Measurements from ENCODE around the gene COL4A2. TPM values are rescaled to one million over a fixed set of nuclear protein-coding genes. Genes with fewer than 3 reads are reported as not detected.

Gene COL4A2
- not detected for total RNA-seq

- peak within 1 kb of the TSS; percentile 54 to 58 for H3K4me3 Mint-ChIP-seq
- peaks cover 12% of the 10 kb centered on the region for H3K4me1 Mint-ChIP-seq (ENCODE audit: low read depth)
- no peaks in the 10 kb centered on the region for H3K36me3 Mint-ChIP-seq (ENCODE audit: insufficient read depth in 2 of 2)
- H3K27me3 Mint-ChIP-seq (ENCODE audit: low read depth): peaks cover 77% of the 10 kb centered on the region
- no peak within 1 kb of the TSS for H3K27ac Mint-ChIP-seq
- H3K9me3 Mint-ChIP-seq: no peaks in the 10 kb centered on the region
- no peak for DNase-seq
- no peak for ATAC-seq (replicated peaks in 1 of 2)
Measured at GRCh38 chr13:110306960-110307766, at the start of gene COL4A2, which contains the start of gene COL4A1. Gene COL4A2, plus strand, starts transcription at chr13:110307284. Its CDS starts 620 bp downstream, at chr13:110307904. Gene COL4A1, minus strand, starts transcription at chr13:110307157. Its CDS starts 130 bp downstream, at chr13:110307027.

DNA sequence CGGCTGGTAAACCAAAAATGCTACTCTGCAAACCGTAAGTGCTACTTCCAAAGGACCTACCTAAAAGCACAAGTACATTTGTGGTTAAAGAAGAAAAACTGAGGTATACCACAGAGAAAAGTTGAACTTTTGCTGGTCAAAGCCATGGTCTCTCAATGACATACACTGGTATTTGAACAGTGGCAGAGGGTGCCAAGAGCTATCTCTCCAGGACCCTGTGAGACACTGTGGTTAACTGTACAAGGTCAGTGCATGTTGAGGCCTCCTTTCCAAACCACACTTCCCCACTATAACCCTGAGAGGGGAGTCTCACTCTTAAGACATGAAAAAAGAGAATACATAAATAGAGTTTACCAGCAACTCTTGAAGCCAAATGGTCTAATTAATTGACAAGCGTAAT is 49.7 kb upstream of the COL4A2 start:
- no peak for DNase-seq
- peaks cover 34% of the 10 kb centered on the region for H3K27me3 Mint-ChIP-seq (ENCODE audit: low read depth)
- no peak overlapping the region for H3K4me3 Mint-ChIP-seq
- no peaks in the 10 kb centered on the region for H3K4me1 Mint-ChIP-seq (ENCODE audit: low read depth)
- H3K27ac Mint-ChIP-seq: no peak overlapping the region
- peaks cover 1 to 4% of the 10 kb centered on the region in 2 donors for H3K9me3 Mint-ChIP-seq
- no peak for ATAC-seq (replicated peaks in 1 of 2)
- H3K36me3 Mint-ChIP-seq (ENCODE audit: insufficient read depth in 2 of 2): peaks cover 0 to 4% of the 10 kb centered on the region in 2 donors

DNA sequence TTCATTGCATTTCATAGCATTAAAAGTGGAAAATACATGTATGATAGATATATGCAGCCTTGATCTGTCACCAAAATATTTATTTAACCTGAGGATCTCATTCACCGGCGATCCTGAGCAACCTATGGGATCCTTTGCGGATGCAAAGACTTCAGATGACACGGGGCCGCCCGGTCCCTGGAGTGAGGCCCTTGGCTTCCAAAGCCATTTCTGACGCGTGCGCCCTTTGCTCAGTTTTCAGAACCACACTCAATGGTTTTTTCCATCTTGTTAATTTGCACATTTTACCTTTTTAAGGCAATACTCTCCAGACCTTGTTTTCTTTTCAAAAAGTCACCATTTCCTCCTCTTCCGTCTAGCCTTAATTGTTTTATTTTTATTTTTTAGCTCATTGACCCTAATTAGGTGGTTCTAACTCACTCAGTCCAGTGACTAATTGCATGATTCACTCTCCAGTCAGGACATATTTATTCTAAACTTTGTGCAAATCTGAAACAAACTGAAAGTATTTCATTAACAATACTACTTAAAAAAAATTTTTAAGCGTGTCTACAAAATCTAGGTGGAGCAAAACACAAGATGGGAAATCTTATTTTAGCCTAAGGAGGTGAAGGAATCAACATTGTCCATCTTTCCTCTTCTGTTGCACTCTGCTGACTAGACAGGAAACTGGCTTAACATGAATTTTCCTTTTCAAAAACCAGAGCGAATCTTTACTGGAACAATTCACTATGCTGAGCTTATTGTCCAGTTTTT is 48.0 kb upstream of the COL4A2 start:
- Mint-ChIP-seq H3K27ac (no peak overlapping the region), H3K4me1 (ENCODE audit: low read depth) (no peaks in the 10 kb centered on the region), H3K4me3 (no peak overlapping the region), H3K9me3 (peaks cover 1 to 4% of the 10 kb centered on the region in 2 donors), H3K36me3 (ENCODE audit: insufficient read depth in 2 of 2) (peaks cover 0 to 4% of the 10 kb centered on the region in 2 donors), H3K27me3 (ENCODE audit: low read depth) (peaks cover 42% of the 10 kb centered on the region)
- ATAC-seq (replicated peaks in 1 of 2) (no peak), DNase-seq (no peak)

DNA sequence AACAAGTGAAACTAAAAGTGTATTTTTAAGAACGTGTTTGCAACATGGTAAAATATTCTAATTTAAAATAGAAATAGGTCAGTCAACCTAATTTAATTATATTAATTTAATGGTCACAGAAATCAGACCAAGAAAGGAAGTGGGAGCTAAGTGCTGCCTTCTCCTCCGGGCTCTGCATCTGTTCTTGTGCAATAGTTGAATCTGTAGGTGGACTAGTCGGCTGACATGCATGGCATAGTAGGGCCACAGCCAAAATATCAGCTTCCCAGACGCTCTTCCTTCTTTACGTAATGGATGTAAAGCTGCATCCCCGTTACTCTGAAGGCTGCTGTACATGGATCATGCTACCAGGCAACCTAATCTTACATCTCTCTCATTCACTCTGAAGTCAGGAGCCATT is 47.4 kb upstream of the COL4A2 start:
- Mint-ChIP-seq H3K36me3 (ENCODE audit: insufficient read depth in 2 of 2) (peaks cover 0 to 4% of the 10 kb centered on the region in 2 donors), H3K4me1 (ENCODE audit: low read depth) (no peaks in the 10 kb centered on the region), H3K9me3 (peaks cover 1 to 4% of the 10 kb centered on the region in 2 donors), H3K4me3 (no peak overlapping the region), H3K27ac (no peak overlapping the region), H3K27me3 (ENCODE audit: low read depth) (peaks cover 45% of the 10 kb centered on the region)
- DNase-seq (no peak), ATAC-seq (replicated peaks in 1 of 2) (no peak)

DNA sequence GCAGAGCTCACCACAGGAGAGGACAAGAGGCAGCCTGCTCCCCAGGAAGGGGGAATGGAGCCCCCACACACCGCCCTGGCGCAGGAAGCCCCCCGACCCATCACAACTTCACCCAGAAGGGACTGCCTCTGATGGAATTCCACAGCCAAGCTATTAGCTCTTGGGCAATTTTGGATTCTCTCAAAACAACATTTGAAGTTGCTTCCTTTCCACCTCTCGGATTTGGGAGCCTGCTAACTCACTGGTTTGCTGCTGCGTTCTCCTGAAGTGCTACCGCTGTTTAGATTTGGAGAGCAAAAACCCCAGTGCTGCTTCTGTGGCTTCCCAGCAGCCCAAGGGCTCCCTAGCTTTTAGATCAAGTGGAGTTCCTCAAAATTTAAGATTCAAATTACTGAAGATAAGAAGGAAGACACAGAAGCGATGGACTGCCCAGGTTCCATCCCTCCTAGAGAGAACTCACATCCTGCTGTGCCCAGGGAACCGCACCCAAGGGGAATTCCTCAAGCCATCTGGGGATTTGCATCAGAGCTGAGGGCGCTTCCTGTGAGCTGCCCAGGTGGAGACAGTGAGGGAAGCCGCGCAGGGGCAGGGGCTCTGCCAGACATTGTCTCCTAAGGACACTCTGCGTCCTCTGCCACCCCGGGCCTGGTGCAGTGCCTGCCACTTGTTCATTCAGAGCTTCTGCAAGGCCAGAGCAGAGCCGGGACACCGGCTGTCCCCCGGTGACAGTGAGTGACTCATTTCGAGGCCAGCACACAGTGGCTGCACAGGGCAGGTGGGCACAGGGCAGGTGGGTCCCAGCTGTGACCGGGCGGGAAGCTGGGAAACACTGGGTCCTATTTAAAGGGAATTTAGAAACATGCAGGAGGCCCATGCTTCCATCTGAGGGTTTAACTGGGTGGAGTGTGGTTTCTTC is 45.7 kb upstream of the COL4A2 start:
- Mint-ChIP-seq H3K9me3 (peaks cover 0 to 3% of the 10 kb centered on the region in 2 donors), H3K4me3 (no peak overlapping the region), H3K27me3 (ENCODE audit: low read depth) (peaks cover 54% of the 10 kb centered on the region), H3K4me1 (ENCODE audit: low read depth) (no peaks in the 10 kb centered on the region), H3K36me3 (ENCODE audit: insufficient read depth in 2 of 2) (no peaks in the 10 kb centered on the region), H3K27ac (no peak overlapping the region)
- ATAC-seq (replicated peaks in 1 of 2) (no peak), DNase-seq (no peak)

GRCh38 chr13:110262082-110262436 is 45.0 kb upstream of the COL4A2 start:
- Mint-ChIP-seq H3K4me1 (ENCODE audit: low read depth) (no peaks in the 10 kb centered on the region), H3K36me3 (ENCODE audit: insufficient read depth in 2 of 2) (no peaks in the 10 kb centered on the region), H3K9me3 (peaks cover 0 to 3% of the 10 kb centered on the region in 2 donors), H3K27ac (no peak overlapping the region), H3K4me3 (no peak overlapping the region), H3K27me3 (ENCODE audit: low read depth) (peaks cover 60% of the 10 kb centered on the region)
- ATAC-seq (replicated peaks in 1 of 2) (no peak), DNase-seq (no peak)

DNA sequence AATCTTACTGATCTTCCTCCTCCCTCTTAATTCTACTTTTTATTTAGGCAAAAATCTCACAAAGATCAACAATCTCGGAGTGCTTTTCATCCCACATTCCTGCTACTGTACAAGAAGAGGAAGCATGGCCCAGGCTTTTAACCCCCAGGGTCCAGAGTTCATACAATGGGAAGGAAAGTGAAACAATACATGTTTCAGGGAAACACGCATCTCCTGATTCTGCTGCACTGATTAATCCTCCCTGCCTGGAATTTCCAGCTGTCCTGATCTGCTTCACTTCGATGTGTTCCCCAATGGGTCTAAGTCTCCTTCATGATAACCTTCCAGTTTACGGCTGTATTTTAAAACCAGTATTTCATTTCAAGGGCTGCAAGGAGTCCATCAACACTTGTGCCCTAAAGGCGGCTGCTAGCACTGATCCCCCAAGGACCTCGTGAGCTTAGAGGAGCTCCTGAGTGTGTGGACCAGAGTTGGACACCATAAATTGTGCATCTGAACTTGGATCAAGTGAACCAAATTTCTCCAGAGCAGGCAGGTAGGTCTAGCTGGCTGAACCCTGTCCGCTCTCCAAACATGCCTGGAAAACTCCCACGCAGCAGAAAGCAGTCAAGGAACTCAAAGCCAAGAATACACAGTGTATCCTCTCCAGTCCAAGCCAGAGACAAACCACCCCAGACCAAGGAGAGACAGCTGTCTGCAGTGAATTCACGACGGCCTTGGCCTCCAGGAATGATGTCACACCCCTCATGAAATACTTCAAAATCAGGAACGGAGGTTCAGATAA is 44.4 kb upstream of the COL4A2 start:
- Mint-ChIP-seq H3K27ac (no peak overlapping the region), H3K9me3 (peaks cover 0 to 3% of the 10 kb centered on the region in 2 donors), H3K4me3 (no peak overlapping the region), H3K36me3 (ENCODE audit: insufficient read depth in 2 of 2) (no peaks in the 10 kb centered on the region), H3K4me1 (ENCODE audit: low read depth) (no peaks in the 10 kb centered on the region), H3K27me3 (ENCODE audit: low read depth) (peaks cover 60% of the 10 kb centered on the region)
- DNase-seq (no peak), ATAC-seq (replicated peaks in 1 of 2) (no peak)

DNA sequence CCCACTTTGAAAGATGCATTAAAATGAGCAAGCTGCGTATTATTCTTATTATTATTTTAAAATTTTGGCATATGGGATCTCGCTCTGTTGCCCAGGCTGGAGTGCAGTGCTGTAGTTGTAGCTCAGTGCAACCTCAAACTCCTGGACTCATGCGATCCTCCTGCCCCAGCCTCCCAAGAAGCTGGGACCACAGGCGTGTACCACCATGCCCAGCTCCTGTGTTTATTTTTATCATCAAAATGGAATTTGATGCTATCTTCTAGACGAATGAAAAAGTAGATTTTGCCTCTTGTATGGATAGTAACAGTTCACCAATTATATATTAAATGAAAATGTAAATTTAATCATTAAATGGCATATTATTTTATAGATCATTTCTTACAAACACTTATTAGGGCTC is 43.7 kb upstream of the COL4A2 start:
- no peak overlapping the region for H3K4me3 Mint-ChIP-seq
- no peak for ATAC-seq (replicated peaks in 1 of 2)
- H3K27ac Mint-ChIP-seq: no peak overlapping the region
- no peak for DNase-seq
- H3K27me3 Mint-ChIP-seq (ENCODE audit: low read depth): peaks cover 56% of the 10 kb centered on the region
- no peaks in the 10 kb centered on the region for H3K36me3 Mint-ChIP-seq (ENCODE audit: insufficient read depth in 2 of 2)
- H3K4me1 Mint-ChIP-seq (ENCODE audit: low read depth): no peaks in the 10 kb centered on the region
- H3K9me3 Mint-ChIP-seq: peaks cover 0 to 3% of the 10 kb centered on the region in 2 donors

DNA sequence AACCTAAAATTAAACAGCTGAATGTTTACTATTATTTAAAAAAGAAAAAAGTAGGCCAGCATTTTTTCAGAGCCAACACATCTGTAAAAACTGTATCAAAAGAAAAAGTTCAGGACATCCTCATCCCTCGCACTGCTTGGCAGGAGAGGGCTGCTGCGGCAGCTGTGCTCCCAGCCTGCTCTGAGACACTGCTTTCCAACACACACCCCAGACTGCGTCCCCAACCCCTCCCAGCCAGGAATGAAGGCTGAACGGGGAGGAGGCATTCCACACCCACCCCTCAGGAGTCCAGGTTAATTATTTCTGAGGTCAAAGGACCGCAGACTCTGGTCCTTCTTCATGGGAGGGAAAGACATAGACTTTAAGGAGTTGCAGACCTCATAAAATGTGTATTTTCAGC is 43.2 kb upstream of the COL4A2 start:
- peaks cover 54% of the 10 kb centered on the region for H3K27me3 Mint-ChIP-seq (ENCODE audit: low read depth)
- no peaks in the 10 kb centered on the region for H3K36me3 Mint-ChIP-seq (ENCODE audit: insufficient read depth in 2 of 2)
- DNase-seq (no peak), ATAC-seq (replicated peaks in 1 of 2) (no peak)
- H3K4me3 Mint-ChIP-seq: no peak overlapping the region
- no peak overlapping the region for H3K27ac Mint-ChIP-seq
- H3K4me1 Mint-ChIP-seq (ENCODE audit: low read depth): no peaks in the 10 kb centered on the region
- H3K9me3 Mint-ChIP-seq: peaks cover 0 to 3% of the 10 kb centered on the region in 2 donors

- peaks cover 0 to 2% of the 10 kb centered on the region in 2 donors for H3K9me3 Mint-ChIP-seq
- ATAC-seq (replicated peaks in 1 of 2) (no peak), DNase-seq (no peak)
- H3K4me1 Mint-ChIP-seq (ENCODE audit: low read depth): no peaks in the 10 kb centered on the region
- no peaks in the 10 kb centered on the region for H3K36me3 Mint-ChIP-seq (ENCODE audit: insufficient read depth in 2 of 2)
- H3K27me3 Mint-ChIP-seq (ENCODE audit: low read depth): peaks cover 48% of the 10 kb centered on the region
- H3K4me3 Mint-ChIP-seq: no peak overlapping the region
- H3K27ac Mint-ChIP-seq: no peak overlapping the region
Measured at GRCh38 chr13:110264685-110265275, 42.3 kb upstream of the COL4A2 start.

DNA sequence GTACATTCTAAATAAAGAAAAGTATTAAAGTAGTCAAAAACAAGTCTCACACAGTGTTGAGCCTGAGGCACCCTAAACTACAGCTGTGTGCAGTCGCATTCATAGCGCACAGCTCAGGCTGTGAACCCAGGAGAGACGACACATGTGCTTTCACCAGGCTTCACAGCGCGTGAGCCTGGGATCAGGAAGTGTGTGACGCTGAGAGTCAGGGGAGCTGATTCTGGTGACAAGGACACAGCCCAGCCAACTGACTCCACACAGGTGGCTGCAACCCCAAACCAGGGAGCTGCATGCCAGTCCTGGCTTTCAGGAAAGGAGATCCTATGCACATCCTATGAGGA is 41.8 kb upstream of the COL4A2 start:
- ATAC-seq (replicated peaks in 1 of 2) (no peak), DNase-seq (no peak)
- Mint-ChIP-seq H3K9me3 (no peaks in the 10 kb centered on the region), H3K36me3 (ENCODE audit: insufficient read depth in 2 of 2) (no peaks in the 10 kb centered on the region), H3K27me3 (ENCODE audit: low read depth) (peaks cover 42% of the 10 kb centered on the region), H3K27ac (no peak overlapping the region), H3K4me3 (no peak overlapping the region), H3K4me1 (ENCODE audit: low read depth) (no peaks in the 10 kb centered on the region)

Measured in activated T-cell treated with anti-CD3 and anti-CD28 coated beads, Interleukin-2, amount 50 U/mL, for 72 hours (primary cell).